Upper lobe of right lung (tissue), 1 donor: Measurements from ENCODE around the gene SENP5. TPM values are rescaled to one million over a fixed set of nuclear protein-coding genes. Genes with fewer than 3 reads are reported as not detected.

Experiments used
- ATAC-seq: fragments of 200-7000 bp; cut with Tn5 transposase; one replicate; pipeline ENCODE4 v1.9.1; 2020; ENCODE audit warnings: mild to moderate bottlenecking, moderate library complexity
- DNase-seq: peaks from one replicate; pipeline ENCODE4 v3.0.0-alpha.2; 2020
- H3K27ac ChIP-seq: fragments of 200-600 bp; one replicate; pipeline ENCODE4 v1.8.0; 2022
- H3K27me3 ChIP-seq: fragments of 200-600 bp; one replicate; pipeline ENCODE4 v1.8.0; 2022; ENCODE audit warnings: mild to moderate bottlenecking
- H3K36me3 ChIP-seq: fragments of 200-600 bp; one replicate; pipeline ENCODE4 v1.8.0; 2022
- H3K4me1 ChIP-seq: fragments of 200-600 bp; one replicate; pipeline ENCODE4 v1.8.0; 2022
- H3K4me3 ChIP-seq: fragments of 200-600 bp; one replicate; pipeline ENCODE4 v1.8.0; 2022; ENCODE audit warnings: mild to moderate bottlenecking
- H3K9me3 ChIP-seq: fragments of 200-600 bp; one replicate; pipeline ENCODE4 v1.8.0; 2022
- intact Hi-C: fragments of 100-400 bp; cut with DNase I; formaldehyde crosslinking; loops from one replicate; pipeline ENCODE4 v1.11.0; 2022
- total RNA-seq: library from RNA; stranded (reverse); fragmentation: NEBNext Ultra II Directional; extraction: Animal tissue kit (Norgen Biotek cat#: 25700); gene quantifications from one replicate; pipeline ENCODE4 v1.2.1, GENCODE V29; 2021
- TF ChIP-seq, protein P1 (sequence below): fragments of 200-600 bp; IDR thresholded peaks from one replicate; pipeline ENCODE4 v1.8.0; 2022; ENCODE audit warnings: antibody characterized with exemption
- donor health status: DM: no; HTN: yes; CAD: no; lungs with severe emphysema.

The SENP5 gene
- total RNA-seq, 1 donor from 2014 or later, result 27.7 TPM

DNA sequence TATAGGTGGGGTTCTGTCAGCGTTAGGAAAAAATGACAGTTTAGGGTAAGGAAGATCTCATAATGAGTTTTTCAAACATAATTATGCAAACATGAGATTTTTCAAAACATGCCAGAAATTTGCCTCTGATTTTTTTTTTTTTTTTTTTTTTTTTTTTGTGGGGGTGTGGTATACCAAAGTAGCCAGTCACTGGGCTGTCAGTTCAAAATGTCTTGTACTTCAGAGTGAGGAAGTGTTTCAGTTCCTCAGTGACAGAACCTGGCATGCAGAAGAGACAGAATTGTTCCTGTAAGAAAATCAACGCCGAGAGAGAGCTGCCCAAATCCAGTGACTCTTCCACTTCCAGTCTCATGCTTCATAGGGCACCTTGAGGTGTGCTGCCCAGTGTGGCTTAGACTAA lies 64.9 kb downstream of the SENP5 start:
- Histone ChIP-seq H3K27ac (no peak overlapping the region), H3K4me1 (no peaks in the 10 kb centered on the region), H3K4me3 (no peak overlapping the region), H3K27me3 (no peaks in the 10 kb centered on the region), H3K36me3 (peaks cover 97% of the 10 kb centered on the region), H3K9me3 (no peaks in the 10 kb centered on the region)
- DNase-seq (no peak), ATAC-seq (no peak)
- TF ChIP-seq, protein P1, sequence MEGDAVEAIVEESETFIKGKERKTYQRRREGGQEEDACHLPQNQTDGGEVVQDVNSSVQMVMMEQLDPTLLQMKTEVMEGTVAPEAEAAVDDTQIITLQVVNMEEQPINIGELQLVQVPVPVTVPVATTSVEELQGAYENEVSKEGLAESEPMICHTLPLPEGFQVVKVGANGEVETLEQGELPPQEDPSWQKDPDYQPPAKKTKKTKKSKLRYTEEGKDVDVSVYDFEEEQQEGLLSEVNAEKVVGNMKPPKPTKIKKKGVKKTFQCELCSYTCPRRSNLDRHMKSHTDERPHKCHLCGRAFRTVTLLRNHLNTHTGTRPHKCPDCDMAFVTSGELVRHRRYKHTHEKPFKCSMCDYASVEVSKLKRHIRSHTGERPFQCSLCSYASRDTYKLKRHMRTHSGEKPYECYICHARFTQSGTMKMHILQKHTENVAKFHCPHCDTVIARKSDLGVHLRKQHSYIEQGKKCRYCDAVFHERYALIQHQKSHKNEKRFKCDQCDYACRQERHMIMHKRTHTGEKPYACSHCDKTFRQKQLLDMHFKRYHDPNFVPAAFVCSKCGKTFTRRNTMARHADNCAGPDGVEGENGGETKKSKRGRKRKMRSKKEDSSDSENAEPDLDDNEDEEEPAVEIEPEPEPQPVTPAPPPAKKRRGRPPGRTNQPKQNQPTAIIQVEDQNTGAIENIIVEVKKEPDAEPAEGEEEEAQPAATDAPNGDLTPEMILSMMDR, result no peak
- intact Hi-C loops, result no loop called here

DNA sequence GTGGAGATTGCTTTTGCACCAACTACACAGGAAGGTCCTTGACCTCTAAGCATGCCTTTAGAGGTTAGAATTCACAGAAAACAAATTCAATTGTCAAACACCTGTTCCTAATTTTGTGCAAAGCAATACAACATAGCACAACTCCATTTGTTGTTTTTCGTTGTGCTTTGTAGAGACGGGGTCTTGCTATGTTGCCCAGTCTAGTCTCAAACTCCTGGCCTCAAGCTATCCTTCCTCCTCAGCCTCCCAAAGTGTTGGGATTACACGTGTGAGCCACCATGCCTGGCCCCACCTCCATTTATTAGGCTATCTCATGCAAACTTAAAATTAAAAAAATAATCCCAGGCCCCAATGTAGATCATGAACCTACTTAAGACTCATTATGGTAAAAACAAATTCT lies 68.6 kb downstream of the SENP5 start:
- H3K36me3 ChIP-seq, result peaks cover 79% of the 10 kb centered on the region
- H3K9me3 ChIP-seq, result no peaks in the 10 kb centered on the region
- intact Hi-C loops, result no loop called here
- H3K4me3 ChIP-seq, result no peak overlapping the region
- no peaks in the 10 kb centered on the region for H3K27me3 ChIP-seq
- TF ChIP-seq, protein P1, result no peak
- H3K27ac ChIP-seq, result no peak overlapping the region
- H3K4me1 ChIP-seq, result peaks cover 13% of the 10 kb centered on the region
- no peak for ATAC-seq
- DNase-seq, result no peak

DNA sequence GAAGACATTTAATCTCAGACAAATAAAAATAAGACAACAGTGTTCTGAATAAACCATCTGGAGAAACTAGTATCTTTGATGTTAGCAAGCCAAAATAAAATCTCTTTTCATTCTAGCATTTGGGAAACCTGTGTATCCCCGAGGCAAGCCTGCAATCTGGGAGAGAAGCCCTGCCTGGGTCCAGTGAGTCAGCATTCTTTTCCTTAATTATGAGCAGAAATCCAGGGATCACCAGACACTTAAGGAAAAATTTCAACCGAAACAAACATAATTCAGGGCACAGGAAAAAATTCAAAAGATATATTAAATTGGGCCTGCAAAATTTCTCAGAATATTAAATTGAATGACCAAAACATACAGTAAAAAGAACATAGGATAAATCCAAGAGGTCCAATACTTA lies 70.4 kb downstream of the SENP5 start:
- Histone ChIP-seq H3K4me1 (peaks cover 14% of the 10 kb centered on the region), H3K36me3 (peaks cover 63% of the 10 kb centered on the region), H3K27ac (no peak overlapping the region), H3K27me3 (no peaks in the 10 kb centered on the region), H3K4me3 (no peak overlapping the region), H3K9me3 (no peaks in the 10 kb centered on the region)
- intact Hi-C loops, result no loop called here
- DNase-seq (no peak), ATAC-seq (no peak)
- TF ChIP-seq, protein P1, result no peak

DNA sequence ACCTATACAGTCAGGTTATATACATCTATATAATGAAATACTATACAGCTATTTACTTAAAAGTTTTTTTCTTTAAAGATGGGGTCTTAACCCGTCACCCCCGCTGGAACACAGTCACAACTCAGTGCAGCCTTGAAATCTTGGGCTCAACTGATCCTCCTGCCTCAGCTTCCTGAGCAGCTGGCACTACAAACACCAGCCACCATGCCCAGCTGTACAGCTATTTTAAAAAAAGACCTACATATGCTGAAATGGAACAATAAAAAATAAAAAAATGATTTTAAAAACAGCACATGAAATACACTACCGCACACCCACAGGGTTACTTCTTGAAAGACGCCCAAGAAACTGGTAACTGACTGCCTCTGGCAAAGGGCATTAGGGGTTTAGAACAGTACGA lies 70.9 kb downstream of the SENP5 start:
- intact Hi-C loops, result no loop called here
- H3K36me3 ChIP-seq, result peaks cover 59% of the 10 kb centered on the region
- DNase-seq (no peak), ATAC-seq (no peak)
- no peaks in the 10 kb centered on the region for H3K9me3 ChIP-seq
- no peak overlapping the region for H3K27ac ChIP-seq
- H3K27me3 ChIP-seq, result no peaks in the 10 kb centered on the region
- H3K4me3 ChIP-seq, result no peak overlapping the region
- TF ChIP-seq, protein P1, result no peak
- peaks cover 19% of the 10 kb centered on the region for H3K4me1 ChIP-seq

DNA sequence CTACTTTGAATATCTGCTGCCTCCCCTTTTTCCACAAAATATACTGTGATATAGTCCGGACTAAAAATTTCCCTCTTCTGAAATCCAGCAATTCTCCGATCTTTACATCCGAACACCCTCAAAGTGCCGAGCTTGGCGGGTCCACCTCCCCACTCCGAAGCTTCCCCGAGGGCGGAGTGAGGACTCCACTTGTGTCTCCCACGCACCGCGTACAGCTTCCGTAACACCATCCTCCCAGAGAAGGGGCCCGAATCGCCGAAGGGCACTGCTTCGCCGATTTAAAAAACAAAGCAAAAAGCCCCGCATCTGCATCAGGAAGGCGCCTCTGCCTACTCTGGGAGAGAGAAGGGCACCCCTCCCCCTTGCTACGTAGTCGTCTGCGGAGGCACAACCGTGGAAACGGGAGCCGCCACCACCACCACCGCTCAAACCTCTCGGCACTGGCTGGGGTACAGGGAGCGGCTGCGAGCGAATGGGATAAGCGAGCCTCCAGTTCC lies 74.1 kb downstream of the SENP5 start:
- Histone ChIP-seq H3K27me3 (no peaks in the 10 kb centered on the region), H3K9me3 (no peaks in the 10 kb centered on the region), H3K36me3 (peaks cover 27% of the 10 kb centered on the region), H3K27ac (peak overlapping the region; percentile 98), H3K4me1 (peaks cover 25% of the 10 kb centered on the region), H3K4me3 (peak overlapping the region; percentile 95)
- ATAC-seq (peak; percentile 57), DNase-seq (peak; percentile 81)
- TF ChIP-seq, protein P1, result no peak
- intact Hi-C loops, result no loop called here
